GM21619 (cell line): ENCODE results near the gene SMAD7.
A peak's percentile ranks its signal among the peaks of the same experiment; 100 is the strongest.

Experiments
- ATAC-seq: cut with Tn5 transposase; IDR thresholded peaks from one replicate; pipeline ENCODE4 v1.9.1; 2021; ENCODE audit not compliant: unreplicated experiment

The SMAD7 gene

DNA sequence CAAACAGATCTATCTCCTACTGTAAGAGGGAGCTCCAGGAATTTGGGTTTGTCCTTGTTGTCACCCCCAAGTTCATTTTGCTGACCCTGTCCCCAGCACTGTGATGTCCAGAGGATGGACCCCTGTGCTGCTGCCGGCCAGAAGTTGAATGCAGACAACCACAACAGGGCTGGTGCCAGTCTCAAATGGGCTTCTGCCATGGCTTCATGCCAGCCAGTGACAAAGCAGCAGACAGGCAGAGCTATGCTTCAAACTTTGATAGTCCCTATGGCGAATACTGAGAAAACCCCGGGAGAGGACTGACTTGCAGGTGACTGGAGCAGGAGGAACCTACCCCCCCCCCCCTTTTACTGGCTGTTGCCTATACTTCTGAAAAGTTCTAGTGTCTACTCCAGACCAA lies 3.2 kb downstream of the SMAD7 start:
- no peak for ATAC-seq

DNA sequence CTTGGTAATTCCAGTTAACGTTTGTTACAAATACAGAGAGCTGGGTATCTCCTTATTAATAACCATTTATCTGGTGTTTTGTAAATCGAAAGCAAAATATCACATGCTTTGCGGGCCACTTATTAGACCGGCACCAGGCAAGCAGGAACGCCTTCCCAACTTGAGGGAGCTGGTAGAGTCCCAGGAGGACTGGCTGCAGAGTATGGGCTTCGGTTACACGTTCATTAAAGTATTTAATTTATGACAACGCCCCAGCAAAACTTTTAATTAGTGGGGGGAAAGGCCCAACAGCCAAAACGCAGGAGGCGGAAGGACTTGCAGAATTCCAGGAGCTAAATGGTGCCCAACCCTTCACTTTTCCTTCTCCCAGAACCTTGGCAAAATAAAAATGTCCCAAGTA lies 3.7 kb downstream of the SMAD7 start:
- no peak for ATAC-seq

DNA sequence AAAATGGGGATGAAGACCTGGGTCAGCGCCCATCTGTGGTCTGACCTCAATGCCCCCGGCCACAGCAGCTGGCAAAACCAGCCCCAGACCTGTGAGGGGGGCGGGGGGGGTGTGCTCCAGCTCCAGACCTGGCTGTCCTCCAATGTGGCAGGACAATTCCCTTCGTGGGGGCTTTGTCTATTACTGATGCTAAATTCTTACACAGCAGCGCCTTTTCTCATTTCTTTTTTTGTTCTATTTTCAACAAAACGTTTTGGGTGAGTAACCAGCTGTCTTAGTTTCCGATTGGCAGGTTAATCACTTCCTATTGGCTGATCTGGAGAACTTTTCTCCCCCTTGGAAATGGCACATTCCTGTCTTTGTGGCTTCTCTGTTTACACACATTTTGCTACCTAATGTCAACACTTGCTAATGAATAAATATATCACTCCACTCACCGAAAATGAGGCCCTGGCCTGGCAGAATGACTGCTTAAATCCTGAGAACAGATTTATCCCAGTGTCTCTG lies 4.4 kb downstream of the SMAD7 start:
- no peak for ATAC-seq

DNA sequence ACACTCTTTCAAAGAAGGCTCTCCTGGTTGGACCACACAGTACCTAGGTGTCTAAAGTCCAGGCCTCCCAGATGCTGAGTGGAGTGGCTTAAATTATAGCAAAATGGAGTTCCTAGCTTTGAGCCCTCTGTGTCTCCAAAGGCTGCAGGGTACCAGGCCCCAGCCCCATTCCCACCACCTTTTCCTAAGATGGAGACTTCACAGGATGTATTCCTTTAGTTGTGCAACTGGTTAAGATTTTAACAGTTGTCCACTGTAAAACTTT lies 4.9 kb downstream of the SMAD7 start:
- ATAC-seq, result no peak

DNA sequence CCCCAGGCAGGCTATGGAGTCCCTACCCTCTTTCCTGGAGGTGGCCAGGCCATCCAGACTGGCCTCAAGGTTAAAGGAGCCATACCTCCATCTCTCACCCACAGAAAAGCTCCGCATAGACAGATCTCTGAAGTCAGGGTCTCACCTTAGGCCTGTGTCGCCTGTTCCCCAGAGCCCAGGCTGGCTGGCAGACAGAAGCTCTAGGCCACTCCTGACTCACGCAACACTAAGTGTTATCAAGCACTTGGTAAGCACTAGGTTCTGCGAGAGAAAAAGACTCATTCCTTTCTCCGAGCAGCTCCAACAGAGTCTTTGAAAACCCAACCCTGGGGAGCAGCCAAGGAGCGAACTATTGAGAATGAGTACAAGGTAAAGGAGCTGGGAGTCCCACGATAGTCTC lies 6.1 kb downstream of the SMAD7 start:
- ATAC-seq, result no peak

DNA sequence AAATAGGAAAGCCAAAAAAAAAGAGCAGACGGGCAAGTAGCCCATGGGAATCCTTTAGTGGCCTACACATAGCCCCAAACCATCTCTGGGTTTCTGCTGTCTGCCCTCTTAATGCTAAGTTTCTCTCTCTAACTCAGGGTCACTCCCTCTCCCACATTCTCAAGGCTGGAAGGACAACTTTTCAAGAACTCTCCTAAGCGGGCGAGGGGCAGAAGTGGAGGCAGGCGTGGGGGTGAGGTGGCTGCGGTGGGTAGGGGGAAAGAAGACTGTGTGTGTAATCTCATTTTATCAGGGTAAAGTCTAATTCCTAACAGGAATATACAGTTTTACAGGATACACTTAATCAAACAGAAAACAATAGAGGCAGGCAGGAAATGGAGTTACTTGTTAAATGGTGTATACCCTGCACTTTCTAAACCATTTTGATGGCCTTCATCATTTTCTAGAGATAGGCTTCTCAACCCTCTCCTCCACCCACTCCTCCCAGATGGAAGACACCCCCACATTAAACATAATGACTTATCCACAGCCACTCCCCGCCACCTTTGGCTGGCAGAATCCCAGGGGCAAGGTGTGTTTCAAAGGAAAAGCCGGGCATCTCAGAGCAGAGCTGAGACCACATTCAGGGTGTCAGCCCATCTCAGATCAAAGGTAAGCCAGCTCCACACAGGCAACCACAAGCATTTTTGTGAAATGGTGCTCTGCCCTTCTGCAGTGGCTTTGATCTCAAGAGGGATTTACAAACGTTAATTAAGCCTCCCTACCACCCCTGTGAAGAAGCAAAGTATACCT lies 6.8 kb downstream of the SMAD7 start:
- no peak for ATAC-seq

DNA sequence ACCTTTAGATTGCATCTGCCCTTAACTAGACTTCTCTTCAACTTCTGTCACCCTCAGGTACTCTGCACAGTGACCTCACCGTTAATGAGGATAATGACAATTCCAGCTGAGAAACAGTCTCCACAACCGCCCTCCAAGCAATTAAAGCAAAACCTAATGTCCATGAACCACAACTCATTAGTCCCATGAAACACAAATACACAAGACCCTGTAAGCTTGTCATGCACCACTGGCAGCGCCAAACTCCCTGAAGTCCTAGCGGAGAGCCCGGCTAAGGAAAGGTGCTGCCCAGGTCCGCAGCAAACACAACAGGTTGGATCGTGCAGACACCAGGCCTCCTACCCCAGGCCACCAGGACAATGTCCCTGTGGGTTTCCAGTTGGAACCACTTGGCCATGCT lies 7.4 kb downstream of the SMAD7 start:
- ATAC-seq, result no peak

DNA sequence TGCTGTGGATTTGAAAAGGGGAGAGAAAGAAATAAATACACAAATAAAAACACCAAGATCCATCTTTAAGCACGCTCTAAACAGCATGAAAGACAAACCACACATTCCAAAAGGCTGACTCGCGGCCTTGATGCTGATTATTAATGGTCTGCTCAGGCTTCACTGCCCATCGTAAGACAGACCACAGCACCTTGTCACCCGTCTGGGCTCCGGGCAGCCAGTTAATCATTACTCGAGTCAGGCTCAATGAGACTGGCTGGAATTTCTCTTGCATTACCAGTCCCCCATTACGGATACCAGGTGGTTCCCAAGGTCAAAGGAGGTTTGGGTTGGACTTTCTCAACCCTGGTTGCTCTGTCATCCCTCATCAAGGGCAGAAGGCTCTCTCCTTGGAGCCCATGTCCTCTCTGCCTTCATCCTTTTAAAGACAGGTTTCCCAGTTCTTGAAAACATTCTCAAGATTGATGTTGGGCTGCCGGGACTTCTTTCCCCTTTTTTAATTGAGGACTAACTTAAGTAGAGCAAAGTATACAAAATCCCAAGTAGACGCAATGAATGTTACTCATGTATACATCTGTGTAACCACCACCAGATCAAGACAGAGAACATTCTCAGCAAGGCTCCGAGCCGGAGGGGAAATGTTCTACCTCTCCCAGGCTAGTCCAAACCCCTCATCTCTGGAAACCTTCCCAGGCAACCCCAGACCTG lies 8.1 kb downstream of the SMAD7 start:
- no peak for ATAC-seq

DNA sequence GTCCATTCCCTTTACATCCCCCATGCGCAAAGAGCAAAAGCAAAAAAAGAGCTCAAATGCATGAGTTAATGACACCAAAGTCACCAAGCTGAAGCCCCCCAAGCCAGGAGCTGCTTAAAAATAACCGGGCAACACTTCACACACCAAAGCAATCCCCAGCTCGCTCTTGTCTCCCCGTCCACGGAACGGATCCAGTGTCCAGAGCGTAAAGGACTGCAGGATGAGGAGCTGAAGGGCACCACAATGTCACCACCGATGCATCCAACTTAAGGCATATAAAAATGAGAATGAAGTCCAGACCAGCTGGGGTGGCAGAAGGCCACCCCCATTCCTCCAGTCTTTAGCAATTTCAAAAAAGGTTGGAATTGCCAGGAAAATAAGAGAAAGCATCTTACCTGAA lies 8.7 kb downstream of the SMAD7 start:
- no peak for ATAC-seq

DNA sequence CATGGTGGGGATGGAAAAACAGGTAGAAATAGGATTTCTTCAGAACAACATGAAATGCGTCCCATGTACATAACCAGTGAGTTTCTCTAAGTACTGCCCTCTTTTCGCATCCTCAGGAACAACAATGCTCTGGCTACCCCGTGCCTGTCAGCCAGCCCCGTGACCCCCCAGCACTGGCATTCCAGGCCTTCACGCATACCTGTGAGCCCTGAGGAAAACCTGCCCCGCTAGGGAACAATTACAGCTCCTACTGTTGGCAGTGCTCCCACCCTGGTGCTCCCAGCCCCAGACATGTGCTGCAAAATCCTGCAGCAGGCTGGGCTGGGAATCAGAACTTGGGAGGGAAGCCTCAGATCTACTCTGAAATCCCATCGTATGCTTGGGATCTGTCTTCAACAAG lies 9.1 kb downstream of the SMAD7 start:
- ATAC-seq, result no peak

DNA sequence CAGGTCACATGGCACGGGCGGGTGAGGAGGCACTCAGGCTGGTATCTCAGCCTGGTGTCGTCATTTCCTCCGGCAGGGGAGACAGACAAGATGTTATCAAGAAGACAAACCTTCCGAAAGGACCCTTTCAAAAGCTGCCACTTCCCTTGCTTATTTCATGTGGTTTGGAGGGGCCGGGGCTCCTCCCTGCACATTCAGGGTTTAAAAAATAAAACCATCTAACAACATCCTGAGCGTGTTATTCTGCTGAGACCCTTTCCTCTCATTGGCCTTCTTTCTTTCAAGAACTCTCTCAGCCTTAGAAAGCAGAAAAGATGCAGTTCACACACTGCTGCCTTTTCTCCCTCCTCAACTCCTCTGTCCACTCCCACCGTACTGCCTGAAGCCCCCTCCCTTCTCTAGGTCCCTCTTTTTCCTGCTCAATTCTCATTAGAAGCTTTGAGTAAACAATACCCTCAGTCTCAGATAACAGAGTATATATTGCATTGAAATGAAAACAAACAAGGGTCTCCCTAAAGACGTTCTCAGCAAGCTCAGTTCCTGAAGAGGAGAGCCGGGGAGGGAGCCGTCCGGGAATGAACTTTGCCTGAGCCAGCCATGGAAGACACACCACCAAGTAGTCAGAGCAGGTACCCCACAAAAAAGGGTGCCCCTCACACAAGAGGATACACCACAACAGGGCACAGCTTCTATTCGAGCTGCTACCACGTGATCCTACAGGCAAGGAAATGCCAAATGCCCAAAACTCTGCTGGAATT lies 9.7 kb downstream of the SMAD7 start:
- ATAC-seq, result peak; percentile 60

DNA sequence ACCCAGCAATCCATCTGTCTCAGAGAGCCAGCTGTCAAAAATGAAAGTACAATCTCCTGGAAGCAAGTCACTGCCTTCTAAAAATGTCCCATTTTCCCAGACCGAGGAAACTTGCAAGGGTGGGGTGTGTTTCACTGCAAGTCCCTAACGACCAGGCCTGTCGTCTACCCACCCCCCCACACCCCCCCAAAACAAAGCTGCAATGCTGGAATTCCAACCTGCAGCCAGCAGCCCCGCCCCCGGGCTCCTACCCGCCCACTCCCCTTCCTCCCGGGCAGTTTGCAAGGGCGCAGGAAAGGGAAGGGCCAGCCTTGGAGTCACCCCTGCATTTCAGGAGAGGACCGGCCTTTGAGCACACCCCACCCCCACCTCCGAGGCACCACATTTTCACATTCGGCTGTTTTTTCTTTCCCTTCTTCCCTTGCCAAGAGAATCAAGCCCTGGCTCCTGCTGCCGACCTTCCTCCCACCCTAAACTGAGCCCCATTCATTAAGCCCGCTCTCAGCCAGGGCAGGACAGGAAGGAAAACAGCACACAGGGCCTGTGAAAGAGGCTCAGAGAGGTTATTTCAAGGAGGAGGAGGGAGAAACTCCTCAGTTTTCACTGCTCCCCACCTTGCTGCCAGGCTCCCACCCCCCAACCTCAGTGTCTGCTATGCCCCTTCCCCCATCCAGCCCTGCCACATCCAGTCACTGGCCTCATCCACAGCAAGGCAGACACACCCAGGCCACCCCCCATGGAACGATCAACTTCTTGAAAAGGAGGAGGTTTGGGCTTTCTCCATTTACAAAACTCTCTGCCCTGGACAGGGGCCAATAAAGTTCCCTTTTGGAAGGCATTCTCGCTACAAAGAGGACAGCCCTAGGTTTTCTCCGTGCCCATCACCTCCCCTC lies 11.3 kb downstream of the SMAD7 start:
- no peak for ATAC-seq

DNA sequence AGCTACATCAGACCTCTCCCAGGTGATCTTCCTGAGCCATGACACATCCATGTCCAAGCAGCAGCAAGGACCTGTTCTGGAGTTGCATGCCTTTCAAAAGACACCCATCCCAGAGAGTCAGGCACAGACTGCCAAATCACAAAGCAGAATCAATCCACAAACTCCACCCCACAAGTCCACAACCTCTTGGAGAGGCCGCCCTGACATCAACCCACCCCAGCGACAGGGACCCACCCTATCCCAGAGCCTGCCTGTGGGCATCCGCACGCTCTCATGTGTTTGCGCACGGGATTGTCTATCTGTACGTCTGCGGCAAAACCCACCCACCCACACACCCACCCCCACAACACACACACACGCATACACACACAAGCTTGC lies 11.9 kb downstream of the SMAD7 start:
- ATAC-seq, result no peak

DNA sequence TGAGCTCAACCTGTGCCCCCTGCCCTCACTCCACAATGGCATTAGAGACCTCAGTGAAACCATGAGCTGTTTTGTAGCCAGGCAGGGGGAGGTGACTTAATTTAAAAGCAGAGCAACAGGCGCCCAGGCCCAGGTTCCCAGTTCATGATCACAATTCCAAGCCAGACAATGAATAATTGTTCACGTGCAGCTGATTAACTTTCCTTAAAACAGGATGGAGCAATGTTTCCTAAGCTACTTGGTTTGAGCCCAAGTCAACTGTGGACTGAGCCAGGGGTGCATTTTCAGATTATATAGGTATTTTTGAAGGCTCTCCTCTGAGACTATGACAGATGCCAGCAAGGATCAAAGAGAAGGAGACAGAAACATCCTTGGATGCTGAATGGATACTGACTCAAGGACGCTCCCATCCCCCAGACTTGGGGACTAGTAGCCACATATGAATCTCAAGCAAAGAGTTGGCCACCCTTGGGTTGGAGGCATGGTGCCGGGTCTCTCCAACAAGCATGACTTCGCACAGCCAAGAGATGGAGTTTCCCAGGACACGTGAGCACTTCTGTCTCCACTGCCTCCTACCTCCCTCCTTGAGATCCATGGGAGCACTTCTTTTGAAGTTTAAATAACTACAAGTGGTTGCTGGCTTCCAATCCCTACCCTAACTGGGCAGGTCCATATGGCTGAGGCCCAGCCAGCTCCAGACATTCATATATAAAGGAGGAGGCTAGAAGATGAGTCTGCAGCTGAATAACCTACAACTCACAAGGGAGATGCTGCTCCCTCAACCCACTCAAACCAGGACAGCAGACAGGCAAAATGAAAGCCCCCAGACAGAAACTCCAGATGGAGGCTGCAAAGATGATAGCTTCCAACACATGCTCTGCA lies 12.7 kb downstream of the SMAD7 start:
- no peak for ATAC-seq

DNA sequence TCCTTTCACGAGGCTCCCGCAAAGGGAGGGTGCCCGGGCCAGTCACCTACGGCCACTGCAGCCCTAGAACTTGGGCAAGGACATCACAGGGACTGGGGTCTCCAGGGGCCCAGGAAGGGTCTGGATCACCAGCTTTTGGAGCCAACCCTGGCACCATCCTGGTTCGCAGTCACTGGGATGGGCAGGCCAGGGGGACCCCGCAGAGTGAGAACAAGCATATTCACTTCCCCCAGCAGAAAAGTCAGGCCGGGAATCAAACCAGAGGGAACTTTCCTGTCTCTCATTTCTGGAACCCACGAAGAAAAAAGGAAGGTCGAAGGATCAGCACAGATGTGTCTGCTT lies 15.4 kb downstream of the SMAD7 start:
- no peak for ATAC-seq

DNA sequence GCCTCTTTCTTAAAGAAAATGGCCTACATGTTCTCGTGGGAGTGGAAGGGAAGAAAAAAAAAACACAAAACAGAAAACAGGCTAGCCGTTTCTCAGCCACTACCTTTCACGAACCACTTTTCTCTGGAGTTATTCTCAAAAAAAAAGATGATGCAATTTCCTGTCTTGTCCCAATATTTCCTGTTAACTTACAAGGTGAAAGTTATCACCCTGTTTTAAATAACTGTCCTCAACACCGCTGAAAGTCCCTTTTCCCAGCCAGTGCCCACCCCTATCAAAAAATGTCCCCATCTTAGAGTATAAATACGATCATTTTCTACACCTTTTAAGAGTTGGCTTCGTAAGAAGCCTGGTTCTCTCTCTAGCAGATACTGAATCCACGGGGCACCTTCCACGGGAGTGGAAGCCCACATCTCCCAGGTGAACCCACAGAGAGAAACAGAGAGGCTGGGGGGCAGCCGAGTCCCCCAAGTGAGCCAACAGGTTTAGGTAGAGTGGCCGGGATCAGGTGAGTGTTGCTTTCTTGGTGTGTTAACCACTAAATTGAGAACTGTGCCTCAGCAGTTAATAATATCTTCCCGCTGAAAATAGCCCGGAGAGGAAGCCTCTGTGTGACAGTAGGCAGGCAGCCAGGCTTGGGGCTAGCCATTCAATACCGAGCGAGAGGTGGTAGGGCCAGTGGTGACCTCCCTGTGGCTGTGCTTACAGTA lies 15.9 kb downstream of the SMAD7 start:
- ATAC-seq, result no peak

DNA sequence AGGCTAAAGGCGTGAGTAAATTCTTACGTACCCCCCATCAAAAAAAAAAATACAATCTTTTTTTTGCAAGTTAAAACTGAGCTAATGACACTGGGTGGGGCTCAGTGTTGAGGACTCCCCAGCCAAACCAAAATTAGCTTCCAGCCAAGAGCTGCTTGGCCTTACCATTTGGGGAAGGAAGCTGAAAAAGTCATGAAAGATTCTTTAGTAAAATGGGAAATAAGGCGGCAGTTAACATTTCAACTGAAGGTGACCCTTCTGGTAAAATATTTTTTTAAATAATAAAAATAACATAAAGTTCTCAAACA lies 16.4 kb downstream of the SMAD7 start:
- no peak for ATAC-seq

DNA sequence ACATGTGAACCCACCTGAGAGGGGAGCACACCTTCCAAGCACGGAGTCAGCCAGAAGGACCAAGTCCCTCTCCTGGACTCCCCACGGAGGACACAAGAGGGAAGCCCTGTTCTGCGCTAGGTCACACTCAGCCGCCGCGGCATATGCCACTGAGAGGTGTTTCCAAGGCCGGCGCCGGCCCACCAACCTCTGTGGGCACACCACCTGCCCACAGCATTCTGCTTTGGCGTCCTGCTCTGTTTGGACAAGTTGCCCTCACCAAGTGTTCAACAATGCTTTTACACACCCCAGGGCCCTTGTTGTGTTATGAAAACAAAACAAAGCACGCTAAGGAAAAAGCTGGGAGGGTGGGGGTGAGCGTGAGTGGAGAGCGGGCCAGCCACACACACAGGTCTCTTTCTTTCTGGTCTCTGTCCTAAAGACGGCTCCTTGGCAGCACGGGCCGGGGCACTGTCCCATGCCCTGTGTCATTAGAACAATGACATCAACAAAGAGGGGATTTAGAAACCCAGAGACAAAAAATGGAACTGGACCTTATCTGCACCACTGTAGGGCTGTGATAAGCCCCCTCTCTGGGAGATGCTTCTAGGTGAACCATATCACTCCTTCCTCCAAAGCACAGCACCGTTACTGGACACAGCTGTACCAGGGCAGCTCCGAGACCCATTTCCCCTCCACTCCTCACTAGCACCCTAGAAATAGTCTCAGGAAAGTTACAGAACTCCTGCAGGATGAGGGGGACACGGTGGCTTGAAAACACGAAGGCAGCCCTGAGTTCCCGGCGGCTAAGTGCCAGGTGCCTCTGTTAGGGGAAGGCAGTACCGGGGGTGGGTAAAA lies 17.0 kb downstream of the SMAD7 start:
- no peak for ATAC-seq
